Neural progenitor cell (in vitro differentiated cells): ENCODE data around the gene NLRP7. TPM values are rescaled to one million over a fixed set of nuclear protein-coding genes. Genes with fewer than 3 reads are reported as not detected.
"Not testable (repeated sequence)": the region's sequence is repeated elsewhere in the genome, so short reads cannot be mapped to it uniquely, and the experiment has no call there.

Experiments
- DNase-seq: peaks from one replicate; pipeline ENCODE4 v3.0.0-alpha.2; 2016; ENCODE audit warnings: low spot score
- H2AFZ ChIP-seq: fragments of 200-600 bp; sonication (generic); replicated peaks from 2 replicates; pipeline ENCODE4 v1.6.1; 2016; ENCODE audit warnings: antibody characterized with exemption
- H3F3A ChIP-seq: fragments of 200-600 bp; sonication (generic); 2 replicates; pipeline ENCODE4 v1.6.1; 2016; ENCODE audit warnings: antibody characterized with exemption, low read depth
- H3K27ac ChIP-seq: fragments of 200-600 bp; sonication (generic); 2 replicates; pipeline ENCODE4 v1.5.1; 2016; ENCODE audit warnings: mild to moderate bottlenecking
- H3K27me3 ChIP-seq: fragments of 200-600 bp; sonication (generic); 2 replicates; pipeline ENCODE4 v1.6.1; 2016; ENCODE audit warnings: mild to moderate bottlenecking, moderate library complexity
- H3K36me3 ChIP-seq: fragments of 200-600 bp; sonication (generic); 2 replicates; pipeline ENCODE4 v1.5.1; 2016
- H3K4me1 ChIP-seq: fragments of 200-600 bp; sonication (generic); 2 replicates; pipeline ENCODE4 v1.6.1; 2016; ENCODE audit warnings: mixed run types
- H3K4me2 ChIP-seq: fragments of 200-600 bp; sonication (generic); 2 replicates; pipeline ENCODE4 v1.6.1; 2016
- H3K4me3 ChIP-seq: fragments of 200-600 bp; sonication (generic); 2 replicates; pipeline ENCODE4 v1.5.1; 2016
- H3K79me2 ChIP-seq: fragments of 200-600 bp; sonication (generic); 2 replicates; pipeline ENCODE4 v1.6.1; 2016; ENCODE audit warnings: low read depth
- H3K9ac ChIP-seq: fragments of 200-600 bp; sonication (generic); 2 replicates; pipeline ENCODE4 v1.6.1; 2016
- H3K9me3 ChIP-seq: fragments of 200-600 bp; sonication (generic); 2 replicates; pipeline ENCODE4 v1.5.1; 2016; ENCODE audit warnings: low read depth
- H4K20me1 ChIP-seq: fragments of 200-600 bp; sonication (generic); 2 replicates; pipeline ENCODE4 v1.6.1; 2016; ENCODE audit warnings: low read depth
- H3K27ac Mint-ChIP-seq: 3 replicates; pipeline ENCODE4 v1.8.0; 2021; ENCODE audit warnings: mixed read lengths
- H3K27me3 Mint-ChIP-seq: 2 replicates; pipeline ENCODE4 v1.8.0; 2022; ENCODE audit warnings: low read depth, mild to moderate bottlenecking, inconsistent platforms, moderate library complexity, mixed read lengths; ENCODE audit not compliant: insufficient read depth
- H3K36me3 Mint-ChIP-seq: 3 replicates; pipeline ENCODE4 v1.8.0; 2021; ENCODE audit warnings: mixed read lengths
- H3K4me1 Mint-ChIP-seq: 3 replicates; pipeline ENCODE4 v1.8.0; 2021; ENCODE audit warnings: mixed read lengths
- H3K4me3 Mint-ChIP-seq: 3 replicates; pipeline ENCODE4 v1.8.0; 2021; ENCODE audit warnings: mild to moderate bottlenecking, moderate library complexity, mixed read lengths
- H3K9me3 Mint-ChIP-seq: 3 replicates; pipeline ENCODE4 v1.8.0; 2020; ENCODE audit warnings: mixed read lengths
- CTCF ChIP-seq: fragments of 200-600 bp; sonication (generic); IDR thresholded peaks from 2 replicates; pipeline ENCODE4 v1.5.1; 2017; ENCODE audit warnings: antibody characterized with exemption, mild to moderate bottlenecking
- EZH2 ChIP-seq: fragments of 200-600 bp; sonication (generic); IDR thresholded peaks from 2 replicates; pipeline ENCODE4 v1.6.1; 2017; ENCODE audit warnings: antibody characterized with exemption, mild to moderate bottlenecking, moderate library complexity
- EZH2phosphoT487 ChIP-seq: fragments of 200-600 bp; sonication (generic); IDR thresholded peaks from 2 replicates; pipeline ENCODE4 v1.6.1; 2017; ENCODE audit warnings: antibody characterized with exemption
- total RNA-seq: library from RNA; depleted of rRNA; stranded (reverse); fragments of >200 nt; gene quantifications from 2 replicates; pipeline ENCODE4 v1.2.3, GENCODE V29; 2015; ENCODE audit warnings: low replicate concordance

The NLRP7 gene
- total RNA-seq, 1 donor from 2014 or later, result not detected

- H3K4me1 Mint-ChIP-seq, result peaks cover 3% of the 10 kb centered on the region
- Histone ChIP-seq H4K20me1 (no peaks in the 10 kb centered on the region), H3K27me3 (no peaks in the 10 kb centered on the region), H3K36me3 (no peaks in the 10 kb centered on the region), H3K4me2 (no peak overlapping the region), H3K4me3 (no peak overlapping the region), H3K9ac (no peak overlapping the region), H3K27ac (no peak overlapping the region), H2AFZ (no peak overlapping the region), H3F3A (no peaks in the 10 kb centered on the region), H3K4me1 (no peaks in the 10 kb centered on the region), H3K9me3 (no peaks in the 10 kb centered on the region), H3K79me2 (peaks cover 18% of the 10 kb centered on the region)
- no peak for DNase-seq
- TF ChIP-seq EZH2, result no peak
- no peak for TF ChIP-seq EZH2phosphoT487
- no peak for TF ChIP-seq CTCF
- no peak overlapping the region for H3K27ac Mint-ChIP-seq
- H3K9me3 Mint-ChIP-seq, result no peaks in the 10 kb centered on the region
- no peak overlapping the region for H3K4me3 Mint-ChIP-seq
- H3K27me3 Mint-ChIP-seq, result peaks cover 3% of the 10 kb centered on the region
- H3K36me3 Mint-ChIP-seq, result peaks cover 4% of the 10 kb centered on the region
These were observed 22.3 kb upstream of the NLRP7 start for GRCh38 chr19:54969647-54970046.

GRCh38 chr19:54967611-54968010 lies 20.3 kb upstream of the NLRP7 start:
- no peak overlapping the region for H3K9ac ChIP-seq
- Mint-ChIP-seq H3K9me3 (no peaks in the 10 kb centered on the region), H3K4me1 (peaks cover 3% of the 10 kb centered on the region), H3K27ac (no peak overlapping the region), H3K36me3 (peaks cover 4% of the 10 kb centered on the region), H3K27me3 (peaks cover 3% of the 10 kb centered on the region), H3K4me3 (peak overlapping the region; percentile 88)
- H3K4me1 ChIP-seq, result no peaks in the 10 kb centered on the region
- H3K9me3 ChIP-seq, result no peaks in the 10 kb centered on the region
- H3F3A ChIP-seq, result no peaks in the 10 kb centered on the region
- H3K27ac ChIP-seq, result no peak overlapping the region
- H3K27me3 ChIP-seq, result no peaks in the 10 kb centered on the region
- DNase-seq, result no peak
- no peaks in the 10 kb centered on the region for H3K36me3 ChIP-seq
- peak overlapping the region; percentile 65 for H3K4me2 ChIP-seq
- no peaks in the 10 kb centered on the region for H4K20me1 ChIP-seq
- no peak for TF ChIP-seq EZH2phosphoT487
- TF ChIP-seq EZH2, result no peak
- TF ChIP-seq CTCF, result no peak
- H2AFZ ChIP-seq, result no peak overlapping the region
- H3K79me2 ChIP-seq, result peaks cover 18% of the 10 kb centered on the region
- H3K4me3 ChIP-seq, result peak overlapping the region; percentile 60

- not testable (repeated sequence) for H3K4me3 ChIP-seq, H3K27ac ChIP-seq, H3K27me3 ChIP-seq, H3K4me3 Mint-ChIP-seq, H3K36me3 ChIP-seq, H3K27ac Mint-ChIP-seq, H3K4me1 ChIP-seq, H3F3A ChIP-seq, H2AFZ ChIP-seq, H4K20me1 ChIP-seq, H3K27me3 Mint-ChIP-seq, H3K4me2 ChIP-seq, H3K9me3 ChIP-seq, H3K9ac ChIP-seq, H3K36me3 Mint-ChIP-seq, DNase-seq, H3K4me1 Mint-ChIP-seq, H3K9me3 Mint-ChIP-seq
- H3K79me2 ChIP-seq, result peaks cover 18% of the 10 kb centered on the region
These were observed 17.7 kb upstream of the NLRP7 start for GRCh38 chr19:54965055-54965454.

GRCh38 chr19:54959840-54960239 lies 12.5 kb upstream of the NLRP7 start:
- H3K4me3 Mint-ChIP-seq, result no peak overlapping the region
- H4K20me1 ChIP-seq, result no peaks in the 10 kb centered on the region
- no peak overlapping the region for H3K27ac Mint-ChIP-seq
- no peak overlapping the region for H3K9ac ChIP-seq
- H3K36me3 Mint-ChIP-seq, result no peaks in the 10 kb centered on the region
- peaks cover 10% of the 10 kb centered on the region for H3K27me3 Mint-ChIP-seq
- no peaks in the 10 kb centered on the region for H3K9me3 ChIP-seq
- H3K9me3 Mint-ChIP-seq, result peaks cover 5% of the 10 kb centered on the region
- no peaks in the 10 kb centered on the region for H3K36me3 ChIP-seq
- no peaks in the 10 kb centered on the region for H3K27me3 ChIP-seq
- no peaks in the 10 kb centered on the region for H3K4me1 Mint-ChIP-seq
- TF ChIP-seq EZH2 (no peak), CTCF (no peak), EZH2phosphoT487 (no peak)
- H3K27ac ChIP-seq, result no peak overlapping the region
- no peak overlapping the region for H3K4me3 ChIP-seq
- H3F3A ChIP-seq, result no peaks in the 10 kb centered on the region
- H3K4me1 ChIP-seq, result no peaks in the 10 kb centered on the region
- H2AFZ ChIP-seq, result no peak overlapping the region
- H3K79me2 ChIP-seq, result no peaks in the 10 kb centered on the region
- no peak overlapping the region for H3K4me2 ChIP-seq
- no peak for DNase-seq
